CD4-positive, alpha-beta T cell treated with Interleukin-21 for 1 hour (primary cell): Measurements from ENCODE around the gene CXCL16.

Experiments used
- DNase-seq: peaks from one replicate; pipeline ENCODE4 v3.0.0-alpha.2; 2020

Gene CXCL16

GRCh38 chr17:4739122-4740024, at the start of gene CXCL16, which contains the start of gene ZMYND15:
CXCL16 (minus strand) TSS chr17:4739928; CDS start chr17:4739339, 589 bp downstream.
ZMYND15 (plus strand) TSS chr17:4739833; CDS start chr17:4740549, 716 bp downstream.
- DNase-seq = peak; percentile 75

- no peak for DNase-seq
Observed at GRCh38 chr17:4788807-4789700, 49.3 kb upstream of the CXCL16 start, which contains the start of gene GLTPD2. GLTPD2 (plus strand) TSS chr17:4788964; CDS start chr17:4789012, 48 bp downstream.

GRCh38 chr17:4788159-4788806, 48.6 kb upstream of the CXCL16 start:
- DNase-seq = no peak

GRCh38 chr17:4786516-4786915, 46.8 kb upstream of the CXCL16 start:
- no peak for DNase-seq

- no peak for DNase-seq
Observed at GRCh38 chr17:4786106-4786511, 46.4 kb upstream of the CXCL16 start, which contains the start of gene VMO1. VMO1 (minus strand) TSS chr17:4786364; CDS start chr17:4786352, 12 bp downstream.

GRCh38 chr17:4785311-4786105, 45.8 kb upstream of the CXCL16 start:
- DNase-seq = no peak

DNA sequence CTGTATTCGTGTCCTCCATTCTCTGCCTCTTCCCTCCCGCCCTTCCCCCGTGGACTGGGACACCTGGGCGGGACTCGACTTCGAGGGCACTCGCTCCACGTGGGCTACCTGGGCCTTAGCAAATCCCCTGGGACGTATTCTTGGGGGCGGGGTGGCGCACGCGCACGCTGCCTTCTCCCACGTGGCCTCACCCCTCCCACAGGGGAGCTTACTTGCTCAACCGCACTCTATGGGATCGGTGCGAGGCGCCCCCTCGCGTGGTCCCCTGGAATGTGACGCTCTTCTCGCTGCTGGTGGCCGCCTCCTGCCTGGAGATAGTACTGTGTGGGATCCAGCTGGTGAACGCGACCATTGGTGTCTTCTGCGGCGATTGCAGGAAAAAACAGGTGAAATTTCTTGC, 42.9 kb upstream of the CXCL16 start:
- no peak for DNase-seq

GRCh38 chr17:4780325-4780955, 40.7 kb upstream of the CXCL16 start:
- no peak for DNase-seq

DNA sequence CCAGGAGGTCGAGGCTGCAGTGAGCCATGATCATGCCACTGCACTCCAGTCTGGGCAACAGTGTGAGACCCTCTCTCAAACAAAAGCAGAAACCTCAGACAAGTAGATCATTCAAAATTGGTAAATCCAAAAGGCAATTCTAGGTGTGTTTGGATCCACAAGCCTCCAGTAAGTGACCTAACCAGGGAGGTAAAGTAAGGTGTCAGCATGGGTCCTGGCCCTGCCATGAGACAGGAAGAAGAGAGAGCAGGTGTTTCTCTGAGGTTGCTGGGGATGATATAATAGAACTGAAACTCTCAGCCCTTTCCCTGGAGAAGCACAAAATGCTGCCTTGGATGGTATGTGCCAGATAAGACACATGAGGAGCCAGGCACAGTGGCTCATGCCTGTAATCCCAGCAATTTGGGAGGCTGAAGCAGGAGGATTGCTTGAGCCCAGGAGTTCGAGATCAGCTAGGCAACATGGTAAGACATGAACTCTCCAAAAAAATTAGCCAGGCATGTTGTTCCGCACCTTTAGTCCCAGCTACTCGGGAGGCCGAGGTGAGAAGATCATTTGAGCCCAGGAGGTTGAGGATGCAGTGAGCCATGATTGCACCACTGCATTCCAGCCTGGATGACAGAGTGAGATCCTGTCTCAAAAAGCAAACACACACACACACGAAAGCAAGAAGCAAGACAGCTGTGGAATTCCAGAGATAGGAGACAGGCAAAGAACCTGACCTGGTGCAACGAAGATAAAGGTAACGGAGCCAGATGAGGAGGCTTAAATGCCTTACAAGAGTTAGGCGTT, 38.4 kb upstream of the CXCL16 start:
- no peak for DNase-seq

GRCh38 chr17:4772235-4772613, 32.5 kb upstream of the CXCL16 start:
- no peak for DNase-seq

- no peak for DNase-seq
Observed at GRCh38 chr17:4771519-4772234, 31.9 kb upstream of the CXCL16 start, which contains the start of gene TM4SF5. TM4SF5 (plus strand) TSS chr17:4771886; CDS start chr17:4771923, 37 bp downstream.

DNA sequence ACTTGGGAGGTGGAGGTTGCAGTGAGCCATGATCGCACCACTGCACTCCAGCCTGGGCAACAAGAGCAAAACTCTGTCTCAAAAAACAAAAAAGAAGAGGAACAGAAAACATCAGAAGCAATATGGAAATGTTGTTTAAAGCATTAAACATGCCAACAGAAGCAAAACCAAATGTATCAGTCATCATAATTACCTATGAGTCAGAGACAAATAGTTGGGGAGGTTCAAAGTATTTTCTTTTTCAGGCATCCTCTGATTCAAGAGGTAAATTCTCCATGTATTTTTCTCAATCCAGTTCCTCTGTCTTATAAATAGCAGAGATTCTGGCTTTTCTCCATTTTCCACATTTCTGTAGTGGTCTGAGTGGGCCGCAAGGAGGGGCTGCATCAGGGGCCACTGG, 29.9 kb upstream of the CXCL16 start:
- DNase-seq = no peak

DNA sequence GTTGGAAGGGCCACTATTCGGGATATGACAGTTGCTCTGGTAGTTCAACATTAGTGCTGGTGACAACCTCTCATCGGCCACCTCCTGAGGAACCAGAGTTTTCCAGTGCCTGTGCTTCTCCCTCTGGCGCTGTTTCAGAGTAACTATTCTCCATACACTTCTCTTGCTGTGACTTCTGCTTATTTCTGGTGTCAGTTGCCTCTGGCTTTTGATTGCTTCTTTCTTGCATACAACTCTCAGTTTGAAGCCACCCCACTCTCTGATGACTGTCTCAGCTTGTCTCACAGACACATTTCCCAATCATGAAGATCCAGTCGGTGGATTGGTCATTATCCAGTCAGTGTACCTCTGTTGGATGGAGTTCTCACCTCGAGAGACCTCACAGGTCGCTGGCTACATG, 28.6 kb upstream of the CXCL16 start:
- DNase-seq = no peak

- DNase-seq = no peak
Observed at GRCh38 chr17:4766723-4767122, 27.0 kb upstream of the CXCL16 start.

DNA sequence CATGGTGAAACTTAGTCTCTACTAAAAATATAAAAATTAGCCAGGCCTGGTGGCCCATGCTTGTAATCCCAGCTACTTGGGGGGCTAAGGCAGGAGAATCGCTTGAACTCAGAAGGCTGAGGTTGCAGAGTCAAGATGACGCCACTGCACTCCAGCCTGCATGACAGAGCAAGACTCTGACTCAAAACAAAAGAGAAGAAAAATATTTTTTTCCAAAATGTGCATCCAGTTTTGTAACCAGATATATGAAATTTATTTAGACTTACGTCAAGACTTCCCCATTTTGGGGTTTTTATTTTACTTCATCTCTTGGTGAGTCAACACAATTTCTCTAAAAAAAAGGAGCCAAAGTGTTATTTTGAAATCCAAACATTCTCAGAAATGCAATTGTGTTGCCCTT, 26.5 kb upstream of the CXCL16 start:
- peak; percentile 22 for DNase-seq

- DNase-seq = no peak
Observed at GRCh38 chr17:4764595-4764994, 24.9 kb upstream of the CXCL16 start.

GRCh38 chr17:4759776-4760236, 20.1 kb upstream of the CXCL16 start:
- no peak for DNase-seq

DNA sequence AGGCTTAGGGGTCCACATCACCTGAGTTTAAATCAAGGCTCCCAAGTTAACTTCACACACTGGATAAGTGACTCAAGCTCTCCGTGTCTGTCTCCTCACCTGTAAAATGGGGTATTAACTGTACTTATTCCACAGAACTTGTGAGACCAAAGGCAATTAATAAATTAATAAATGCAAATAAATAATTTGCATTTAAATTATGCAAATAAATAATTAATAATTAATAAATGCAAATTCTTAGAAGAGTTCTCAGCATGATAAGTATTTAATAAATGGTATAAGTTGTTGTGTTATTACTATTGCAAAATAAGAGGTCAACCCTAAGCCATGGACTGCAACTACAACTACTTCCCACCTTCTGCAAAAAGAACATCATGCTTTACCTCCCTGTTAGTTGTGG, 13.7 kb upstream of the CXCL16 start:
- DNase-seq = no peak

- no peak for DNase-seq
Observed at GRCh38 chr17:4751932-4752331, 12.2 kb upstream of the CXCL16 start.

GRCh38 chr17:4750606-4751005, 10.9 kb upstream of the CXCL16 start:
- DNase-seq = no peak
